ENCODE results near the gene FN3KRP.

The FN3KRP gene, protein sequence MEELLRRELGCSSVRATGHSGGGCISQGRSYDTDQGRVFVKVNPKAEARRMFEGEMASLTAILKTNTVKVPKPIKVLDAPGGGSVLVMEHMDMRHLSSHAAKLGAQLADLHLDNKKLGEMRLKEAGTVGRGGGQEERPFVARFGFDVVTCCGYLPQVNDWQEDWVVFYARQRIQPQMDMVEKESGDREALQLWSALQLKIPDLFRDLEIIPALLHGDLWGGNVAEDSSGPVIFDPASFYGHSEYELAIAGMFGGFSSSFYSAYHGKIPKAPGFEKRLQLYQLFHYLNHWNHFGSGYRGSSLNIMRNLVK

DNA sequence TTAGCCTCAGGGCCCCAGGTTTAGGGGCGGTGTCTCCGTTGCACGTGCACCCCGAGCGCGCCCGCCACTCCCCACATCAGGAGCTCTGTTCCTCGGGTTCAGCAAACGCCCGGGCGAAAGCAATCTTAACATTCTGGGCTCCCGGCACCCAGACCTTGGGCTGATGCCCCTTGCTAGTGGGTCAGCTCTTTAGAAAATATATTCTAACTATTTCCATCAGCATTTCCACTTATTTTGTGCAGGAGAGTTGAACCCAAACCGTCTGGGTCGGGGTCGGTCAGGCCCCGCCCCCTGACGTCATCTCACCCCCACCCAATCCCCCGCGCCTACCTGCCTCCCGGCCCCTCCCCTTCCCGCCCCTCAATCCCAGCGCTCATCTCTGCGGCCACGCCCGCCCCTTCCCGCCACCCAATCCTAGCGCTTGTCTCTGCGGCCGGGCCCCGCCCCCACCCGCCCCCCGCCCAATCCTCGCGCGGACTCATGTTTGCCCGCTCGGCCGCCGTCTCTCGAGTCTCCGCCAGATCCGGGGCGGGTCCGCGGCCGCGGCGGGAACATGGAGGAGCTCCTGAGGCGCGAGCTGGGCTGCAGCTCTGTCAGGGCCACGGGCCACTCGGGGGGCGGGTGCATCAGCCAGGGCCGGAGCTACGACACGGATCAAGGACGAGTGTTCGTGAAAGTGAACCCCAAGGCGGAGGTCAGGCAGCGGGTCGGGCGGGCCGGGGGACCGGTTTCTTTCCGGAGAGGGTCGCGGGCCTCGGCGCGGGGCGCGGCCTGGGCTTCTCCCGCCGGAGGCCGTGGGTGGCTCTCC, at the start of gene FN3KRP:
FN3KRP (plus strand) TSS at position 504 of the 808 bp plus-strand sequence; CDS start at position 554, 50 bp downstream.
- peak; percentile 94 for ATAC-seq
- peak within 1 kb of the TSS; percentile 79 for H3K27ac Mint-ChIP-seq
- peak within 1 kb of the TSS; percentile 91 for H3K4me3 Mint-ChIP-seq
- peaks cover 12% of the 10 kb centered on the region for H3K36me3 Mint-ChIP-seq
- H3K9me3 Mint-ChIP-seq = no peaks in the 10 kb centered on the region
- peaks cover 8% of the 10 kb centered on the region for H3K27me3 Mint-ChIP-seq
- H3K4me1 Mint-ChIP-seq = peaks cover 23% of the 10 kb centered on the region

DNA sequence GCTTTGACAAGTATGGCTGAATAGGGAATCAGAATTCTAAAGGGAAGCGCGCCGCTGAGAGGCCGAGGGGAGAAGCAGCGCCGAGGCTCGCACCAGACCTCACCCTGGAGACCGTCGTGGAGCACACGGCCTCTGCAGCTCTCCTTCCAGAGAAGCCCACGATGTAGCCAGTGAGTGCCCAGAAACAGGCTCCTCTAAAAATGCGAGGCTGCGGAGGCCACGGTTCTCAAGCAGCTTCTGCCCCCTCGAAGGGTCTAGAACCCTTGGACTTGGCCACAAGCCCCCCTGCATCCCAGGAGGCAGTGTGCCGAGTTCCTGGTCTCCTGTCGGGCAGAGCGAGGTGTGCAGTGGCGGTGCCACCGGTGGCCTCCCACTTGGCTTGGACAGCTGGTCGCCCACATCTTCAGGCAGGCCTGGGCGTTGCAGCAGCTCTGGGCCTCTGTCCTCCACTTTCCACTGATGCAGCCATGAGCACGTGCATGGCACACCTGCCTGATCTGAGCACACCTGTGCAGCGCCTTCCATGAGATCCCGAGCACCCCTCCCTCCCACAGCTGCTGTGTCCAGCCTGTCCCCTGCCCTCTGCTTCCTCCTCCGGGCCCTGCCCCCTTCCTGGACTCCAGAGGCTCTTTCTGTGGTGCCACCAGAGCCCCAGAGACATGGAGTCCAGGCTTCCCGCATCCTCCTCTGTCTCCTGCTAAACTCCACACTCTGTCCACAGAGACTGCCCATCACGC, 49.4 kb upstream of the FN3KRP start:
- Mint-ChIP-seq H3K36me3 (no peaks in the 10 kb centered on the region), H3K4me1 (peaks cover 8% of the 10 kb centered on the region), H3K27me3 (no peaks in the 10 kb centered on the region), H3K4me3 (no peak overlapping the region), H3K27ac (no peak overlapping the region), H3K9me3 (no peaks in the 10 kb centered on the region)
- ATAC-seq = no peak

DNA sequence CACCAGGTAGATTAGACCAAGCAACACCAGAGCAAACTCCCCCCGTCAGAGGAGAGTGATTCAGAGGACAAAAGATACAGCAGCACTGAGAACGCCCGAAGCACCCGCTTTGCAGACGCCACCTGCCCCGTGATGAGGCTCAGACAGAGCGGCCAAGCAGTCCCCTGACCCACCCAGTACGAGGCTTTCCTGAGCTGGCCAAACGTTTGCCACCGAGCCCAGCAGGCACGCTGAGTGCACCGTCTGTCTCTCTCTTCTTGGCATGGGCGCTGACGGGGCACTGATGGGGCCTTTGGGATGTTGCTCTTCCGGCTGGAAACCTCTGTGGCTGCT, 48.9 kb upstream of the FN3KRP start:
- ATAC-seq = no peak
- no peaks in the 10 kb centered on the region for H3K36me3 Mint-ChIP-seq
- peaks cover 8% of the 10 kb centered on the region for H3K4me1 Mint-ChIP-seq
- H3K27me3 Mint-ChIP-seq = no peaks in the 10 kb centered on the region
- no peak overlapping the region for H3K4me3 Mint-ChIP-seq
- H3K27ac Mint-ChIP-seq = no peak overlapping the region
- no peaks in the 10 kb centered on the region for H3K9me3 Mint-ChIP-seq

DNA sequence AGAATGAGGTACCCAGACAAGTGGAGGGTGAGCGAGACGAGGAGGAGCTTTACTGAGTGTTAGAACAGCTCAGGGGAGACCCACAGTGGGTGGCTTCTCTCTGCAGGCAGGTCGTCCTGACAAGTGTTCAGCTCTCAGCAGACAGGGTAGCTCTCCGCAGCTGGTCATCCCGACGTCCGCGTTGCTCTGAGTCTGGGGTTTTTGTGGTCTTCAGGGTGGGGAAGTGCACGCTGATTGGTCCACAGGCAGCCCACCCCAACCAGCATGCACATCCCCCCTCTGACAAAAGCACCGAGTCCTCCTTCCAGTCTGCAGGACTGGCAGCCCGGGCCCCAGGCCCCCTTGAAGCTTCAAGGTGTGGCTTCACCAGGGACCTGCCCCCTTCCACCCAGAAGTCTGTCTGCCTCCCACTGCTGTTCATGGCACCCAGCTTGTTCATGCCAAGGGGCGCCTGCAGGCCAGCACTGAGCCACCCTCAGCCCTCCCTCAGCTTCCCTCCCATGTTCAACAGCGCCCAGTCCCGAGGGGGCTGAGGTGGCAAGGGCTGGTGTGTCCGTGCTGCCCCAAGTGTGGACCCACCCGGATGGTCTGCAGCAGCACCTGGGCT, 48.4 kb upstream of the FN3KRP start:
- Mint-ChIP-seq H3K9me3 (no peaks in the 10 kb centered on the region), H3K4me3 (no peak overlapping the region), H3K27me3 (no peaks in the 10 kb centered on the region), H3K36me3 (no peaks in the 10 kb centered on the region), H3K27ac (peak overlapping the region; percentile 7), H3K4me1 (peaks cover 8% of the 10 kb centered on the region)
- peak; percentile 37 for ATAC-seq

DNA sequence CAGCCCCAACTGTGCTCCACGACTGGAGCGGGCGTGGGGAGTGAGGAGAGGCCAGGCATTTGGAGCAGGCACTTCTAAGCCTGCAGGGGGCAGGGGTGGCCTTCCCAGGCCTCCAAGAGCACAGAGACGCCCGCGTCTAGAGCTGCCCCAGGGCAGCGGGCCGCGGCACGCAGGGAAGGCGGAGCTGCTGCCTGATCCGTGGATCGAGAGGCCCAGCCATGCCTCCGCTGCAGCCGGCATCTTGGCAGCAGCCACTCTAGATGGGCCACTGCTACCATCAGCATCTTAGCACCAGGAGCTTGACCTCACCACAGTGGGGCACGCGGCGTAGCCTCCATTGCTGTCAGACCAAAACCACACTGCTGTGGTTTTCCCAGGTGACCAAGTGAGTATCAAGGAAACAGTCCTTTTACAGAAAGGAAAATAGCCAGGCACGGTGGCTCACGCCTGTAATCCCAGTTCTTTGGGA, 47.8 kb upstream of the FN3KRP start:
- H3K27me3 Mint-ChIP-seq = no peaks in the 10 kb centered on the region
- peaks cover 8% of the 10 kb centered on the region for H3K4me1 Mint-ChIP-seq
- H3K4me3 Mint-ChIP-seq = peak overlapping the region; percentile 67
- H3K9me3 Mint-ChIP-seq = no peaks in the 10 kb centered on the region
- H3K36me3 Mint-ChIP-seq = no peaks in the 10 kb centered on the region
- ATAC-seq = peak; percentile 84
- H3K27ac Mint-ChIP-seq = peak overlapping the region; percentile 7

DNA sequence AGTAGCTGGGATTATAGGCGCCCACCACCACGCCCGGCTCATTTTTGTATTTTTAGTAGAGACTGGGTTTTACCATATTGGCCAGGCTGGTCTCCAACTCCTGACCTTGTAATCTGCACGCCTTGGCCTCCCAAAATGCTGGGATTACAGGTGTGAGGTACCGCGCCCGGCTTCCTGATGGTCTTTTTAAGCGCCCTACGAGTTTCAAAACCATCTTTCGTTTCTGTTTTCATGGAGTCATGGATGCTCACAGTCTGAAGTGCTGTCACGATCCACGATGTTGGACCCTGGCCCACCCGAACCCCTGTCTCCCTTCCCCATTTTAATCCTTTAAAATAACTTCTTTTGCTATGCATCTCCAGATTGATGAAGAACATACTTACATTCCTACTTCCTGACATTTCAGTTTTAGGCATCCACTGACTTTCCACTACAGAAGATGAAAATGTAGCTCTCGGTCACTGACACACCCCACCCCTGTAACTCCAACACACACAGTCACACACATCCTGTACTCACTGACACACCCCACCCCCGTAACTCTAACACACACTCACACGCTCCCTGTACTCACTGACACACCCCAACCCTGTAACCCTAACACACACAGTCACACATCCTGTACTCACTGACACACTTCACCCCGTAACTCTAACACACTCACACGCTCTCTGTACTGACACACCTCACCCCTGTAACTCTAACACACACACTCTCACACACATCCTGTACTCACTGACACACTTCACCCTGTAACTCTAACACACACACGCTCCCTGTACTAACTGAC, 45.6 kb upstream of the FN3KRP start:
- H3K36me3 Mint-ChIP-seq = no peaks in the 10 kb centered on the region
- H3K4me1 Mint-ChIP-seq = peaks cover 8% of the 10 kb centered on the region
- no peak for ATAC-seq
- H3K4me3 Mint-ChIP-seq = no peak overlapping the region
- no peaks in the 10 kb centered on the region for H3K9me3 Mint-ChIP-seq
- no peak overlapping the region for H3K27ac Mint-ChIP-seq
- no peaks in the 10 kb centered on the region for H3K27me3 Mint-ChIP-seq

DNA sequence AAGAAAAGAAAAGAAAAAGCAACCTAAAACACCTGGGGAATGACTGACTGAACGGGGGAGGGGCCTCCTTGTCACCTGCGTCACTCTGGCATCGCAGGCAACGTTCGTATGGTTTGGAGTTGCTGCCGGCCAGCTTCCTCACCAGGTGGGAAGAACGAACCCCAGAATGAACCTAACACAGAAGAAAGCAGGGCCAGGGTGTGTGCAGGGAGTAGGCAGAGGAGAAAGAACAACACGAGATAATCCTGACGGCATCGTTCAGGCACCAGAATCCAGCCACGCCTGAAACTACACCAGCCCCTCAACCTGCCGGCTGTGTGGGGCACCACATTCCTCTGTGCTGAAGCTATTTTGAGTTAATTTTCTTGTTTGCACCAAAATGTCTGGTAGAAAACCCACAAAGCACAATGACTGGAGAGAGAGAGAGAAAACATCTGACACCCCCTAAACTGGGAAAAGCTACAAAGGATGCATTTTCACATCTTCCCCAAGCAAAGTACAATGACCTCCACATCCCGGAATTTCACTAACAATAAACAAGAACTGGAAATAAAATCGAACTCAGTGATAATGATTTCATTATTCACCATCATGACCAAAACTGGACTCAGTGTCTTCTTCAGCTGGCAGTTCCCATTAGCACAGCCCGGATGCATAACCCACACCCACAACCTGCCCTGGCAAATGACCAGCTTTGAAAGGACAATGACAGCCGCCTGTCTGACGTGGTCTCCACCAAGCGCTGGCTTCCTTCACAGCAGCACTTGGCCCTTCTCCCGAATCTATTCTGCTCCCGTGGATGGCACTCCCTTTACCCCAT, 41.6 kb upstream of the FN3KRP start:
- no peaks in the 10 kb centered on the region for H3K4me1 Mint-ChIP-seq
- no peak overlapping the region for H3K4me3 Mint-ChIP-seq
- no peak overlapping the region for H3K27ac Mint-ChIP-seq
- H3K27me3 Mint-ChIP-seq = peaks cover 10% of the 10 kb centered on the region
- H3K36me3 Mint-ChIP-seq = no peaks in the 10 kb centered on the region
- no peaks in the 10 kb centered on the region for H3K9me3 Mint-ChIP-seq
- no peak for ATAC-seq

DNA sequence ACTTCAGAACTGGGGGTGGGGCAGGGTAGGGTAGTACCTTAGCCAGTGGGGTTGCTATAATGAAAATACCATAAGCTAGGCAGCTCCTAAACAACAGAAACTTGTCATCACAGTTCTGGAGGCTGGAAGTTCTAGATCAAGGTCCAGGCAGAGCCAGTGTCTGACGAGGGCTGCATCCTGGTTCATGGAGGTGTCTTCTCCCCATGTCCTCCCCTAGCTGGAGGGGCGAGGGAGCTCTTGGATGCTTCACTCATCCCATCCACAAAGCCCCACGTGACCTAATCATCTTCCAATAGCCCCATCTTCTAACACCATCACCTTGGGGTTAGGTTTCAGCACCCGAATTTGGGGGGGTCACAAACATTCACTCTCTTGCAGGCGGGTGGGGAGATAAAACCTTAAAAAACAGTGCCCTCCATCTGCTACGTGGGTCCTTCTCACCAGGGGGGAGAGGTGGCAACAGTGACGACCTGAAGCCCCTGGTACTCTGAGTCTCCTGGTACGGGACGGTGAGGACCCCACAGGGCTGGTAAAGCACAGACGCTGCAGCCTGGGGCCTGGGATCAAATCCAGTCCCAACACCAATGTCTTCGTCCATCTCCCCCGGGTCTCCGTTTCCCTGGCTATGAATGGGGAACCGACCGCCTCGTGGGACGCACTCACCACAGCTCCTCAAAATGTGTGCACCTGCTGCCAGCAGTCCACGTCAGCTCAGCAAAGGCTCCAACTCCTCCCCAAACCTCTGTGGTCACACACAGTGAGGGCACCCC, 40.8 kb upstream of the FN3KRP start:
- H3K36me3 Mint-ChIP-seq = no peaks in the 10 kb centered on the region
- H3K4me3 Mint-ChIP-seq = no peak overlapping the region
- no peak overlapping the region for H3K27ac Mint-ChIP-seq
- no peaks in the 10 kb centered on the region for H3K9me3 Mint-ChIP-seq
- no peaks in the 10 kb centered on the region for H3K4me1 Mint-ChIP-seq
- ATAC-seq = no peak
- peaks cover 10% of the 10 kb centered on the region for H3K27me3 Mint-ChIP-seq

DNA sequence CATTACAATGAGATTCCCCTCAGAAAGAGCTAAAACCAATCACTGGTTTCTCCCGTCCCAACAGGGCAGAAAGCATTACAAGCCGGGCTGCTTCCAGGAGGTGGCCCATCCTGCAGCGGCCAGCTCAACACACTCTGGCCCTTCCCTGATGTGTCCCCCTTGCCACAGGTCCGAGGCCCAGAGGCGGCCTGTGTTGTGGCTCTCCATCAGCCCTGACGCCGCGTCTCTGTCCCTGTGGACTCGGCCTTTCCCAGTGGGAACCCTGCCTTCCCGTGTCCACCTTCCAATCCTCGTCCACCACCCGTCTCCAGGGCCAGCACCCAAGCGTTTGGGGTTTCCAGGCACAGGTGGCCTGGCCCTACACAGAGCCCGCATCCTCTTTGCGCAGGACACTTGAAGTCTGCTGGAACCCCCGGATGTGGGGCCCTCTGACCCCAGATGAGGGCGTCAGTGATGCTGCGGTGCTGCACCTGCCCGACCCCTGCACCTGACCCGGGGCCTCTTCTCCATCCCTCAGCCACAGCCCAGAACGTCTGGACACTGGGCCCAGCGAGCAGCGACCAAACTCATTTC, 39.1 kb upstream of the FN3KRP start:
- peaks cover 10% of the 10 kb centered on the region for H3K27me3 Mint-ChIP-seq
- no peak overlapping the region for H3K27ac Mint-ChIP-seq
- no peaks in the 10 kb centered on the region for H3K36me3 Mint-ChIP-seq
- ATAC-seq = no peak
- no peak overlapping the region for H3K4me3 Mint-ChIP-seq
- H3K9me3 Mint-ChIP-seq = peaks cover 3% of the 10 kb centered on the region
- no peaks in the 10 kb centered on the region for H3K4me1 Mint-ChIP-seq

DNA sequence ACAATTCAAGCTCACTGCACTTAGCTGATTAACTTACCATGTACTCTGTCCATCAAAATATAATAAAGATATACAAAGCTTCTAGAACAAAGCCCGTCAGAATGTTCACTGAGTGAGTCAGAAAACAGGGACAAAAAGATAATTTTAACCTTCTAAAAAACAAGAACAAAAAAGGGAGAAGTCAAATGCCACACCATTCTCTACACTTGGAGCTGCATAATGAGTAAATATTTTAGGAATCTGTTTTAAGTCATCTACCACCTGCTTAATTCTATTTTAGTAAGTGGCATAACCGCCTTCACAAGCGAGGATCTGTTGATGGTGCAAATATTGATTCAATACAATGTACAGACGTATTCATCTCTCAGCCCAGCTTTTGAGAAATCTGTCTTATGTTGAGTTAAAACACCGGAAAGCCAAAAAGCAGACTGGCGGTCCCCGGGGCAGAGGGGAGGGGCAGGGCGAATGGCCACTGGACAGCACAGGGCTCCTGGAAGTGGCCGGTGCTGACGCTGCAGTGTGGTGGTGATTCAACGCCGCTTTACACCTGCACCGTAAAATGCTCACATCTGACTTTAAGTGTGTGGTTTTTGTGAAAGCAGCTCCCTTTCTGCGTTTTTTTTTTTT, 38.1 kb upstream of the FN3KRP start:
- peaks cover 3% of the 10 kb centered on the region for H3K9me3 Mint-ChIP-seq
- ATAC-seq = no peak
- no peaks in the 10 kb centered on the region for H3K36me3 Mint-ChIP-seq
- no peak overlapping the region for H3K4me3 Mint-ChIP-seq
- H3K27me3 Mint-ChIP-seq = peaks cover 10% of the 10 kb centered on the region
- no peak overlapping the region for H3K27ac Mint-ChIP-seq
- no peaks in the 10 kb centered on the region for H3K4me1 Mint-ChIP-seq

DNA sequence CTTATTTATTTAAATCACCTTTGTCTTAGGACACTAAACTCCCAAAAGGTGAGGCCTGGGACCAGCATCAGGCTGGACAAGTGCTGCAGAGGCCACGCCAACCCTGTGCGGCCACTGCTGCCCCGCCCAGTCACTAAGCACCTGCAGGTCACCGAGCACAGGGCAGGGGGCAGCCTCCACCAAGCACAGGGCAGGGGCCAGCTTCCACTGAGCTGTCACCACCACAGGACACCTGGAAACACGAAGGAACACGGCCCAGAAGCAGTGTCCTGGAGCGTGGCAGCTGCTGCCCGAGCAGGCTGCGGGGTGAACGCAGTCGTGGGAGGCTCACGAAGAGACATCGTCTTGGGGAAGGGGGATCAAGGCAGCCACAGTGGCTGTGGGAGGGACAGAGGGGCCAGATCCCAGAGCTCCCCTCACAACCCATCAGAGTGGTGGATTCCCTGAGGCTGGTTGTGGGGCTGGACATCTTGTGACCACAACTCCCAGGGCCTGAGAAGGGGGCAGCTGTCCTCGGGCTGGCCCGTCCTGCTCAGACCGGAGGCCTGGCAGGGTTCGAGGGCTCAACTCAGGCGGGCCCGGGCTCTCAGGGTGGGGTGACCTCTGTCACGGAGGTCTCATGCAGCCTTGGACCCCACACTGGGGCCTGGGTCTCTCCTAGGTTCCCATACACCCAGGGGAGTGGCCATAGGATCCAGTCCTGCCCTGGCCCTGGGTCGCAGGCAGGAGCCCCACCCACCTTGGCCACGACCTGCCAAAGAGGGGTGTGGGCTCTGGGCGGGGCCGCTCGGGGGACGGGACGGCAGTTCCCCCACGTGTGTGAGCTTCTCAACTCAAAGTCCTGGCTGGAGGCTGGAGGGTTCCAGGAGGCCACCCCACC, 36.7 kb upstream of the FN3KRP start:
- Mint-ChIP-seq H3K4me1 (no peaks in the 10 kb centered on the region), H3K27me3 (peaks cover 10% of the 10 kb centered on the region), H3K27ac (no peak overlapping the region), H3K9me3 (peaks cover 3% of the 10 kb centered on the region), H3K4me3 (no peak overlapping the region), H3K36me3 (no peaks in the 10 kb centered on the region)
- no peak for ATAC-seq

DNA sequence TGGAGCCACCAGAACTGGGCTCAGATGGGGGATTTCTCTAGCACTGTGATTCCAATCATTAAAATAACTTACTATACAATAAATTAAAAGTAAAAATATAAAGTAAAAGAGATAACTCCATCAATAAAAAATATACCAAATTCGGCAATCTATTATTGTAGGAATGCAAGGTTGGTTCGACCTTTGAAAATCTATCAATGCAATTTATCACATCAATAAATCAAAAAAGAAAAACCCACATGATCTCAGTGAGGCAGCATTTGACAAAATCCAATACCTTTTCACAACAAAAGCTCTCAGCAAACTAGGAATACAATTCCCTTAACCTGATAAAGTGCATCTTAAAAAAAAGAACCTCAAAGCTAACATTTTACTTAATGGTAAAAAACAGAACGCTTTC, 35.0 kb upstream of the FN3KRP start:
- no peak overlapping the region for H3K4me3 Mint-ChIP-seq
- no peak overlapping the region for H3K27ac Mint-ChIP-seq
- H3K9me3 Mint-ChIP-seq = peaks cover 3% of the 10 kb centered on the region
- no peaks in the 10 kb centered on the region for H3K36me3 Mint-ChIP-seq
- ATAC-seq = no peak
- peaks cover 10% of the 10 kb centered on the region for H3K27me3 Mint-ChIP-seq
- no peaks in the 10 kb centered on the region for H3K4me1 Mint-ChIP-seq

Measured in stimulated activated memory B cell treated with anti-CD40 and anti-IgM and Interleukin-4, amounts not matched to agents 10 μg/mL and 1 μg/mL and 100 μg/mL, for 72 hours (primary cell).